Endothelial cell of umbilical vein (primary cell): Measurements from ENCODE around the gene SDC4. TPM values are rescaled to one million over a fixed set of nuclear protein-coding genes. Genes with fewer than 3 reads are reported as not detected.

ENCODE experiments used
- BruUV-seq: library from RNA; stranded (reverse); fragments of 400-500 nt; replicated peaks from 2 replicates; lab custom pipeline; 2021; lab: Mats Ljungman, UMichigan
- CTCF ChIA-PET: fragments of 300-600, 350-600 bp; sonication (Branson Sonifier 250); formaldehyde crosslinking; loops from one replicate; lab custom pipeline; 2021; ENCODE audit warnings: antibody characterized with exemption, inconsistent platforms; lab: Charles Lee
- POLR2A ChIA-PET: fragments of 300-600, 350-600 bp; sonication (Branson Sonifier 250); formaldehyde crosslinking; loops from one replicate; lab custom pipeline; 2021; ENCODE audit warnings: antibody characterized with exemption, inconsistent platforms; lab: Charles Lee
- DNase-seq: peaks from one replicate; pipeline ENCODE4 v3.0.0-alpha.2; 2011; ENCODE audit warnings: low read depth, low spot score
- FAIRE-seq: peaks from 2 replicates; lab custom pipeline; 2011; peaks lifted over from hg19 to GRCh38; lab: Jason Lieb, UNC
- H2AFZ ChIP-seq: 2 replicates; pipeline ENCODE4 v1.6.0; 2012; ENCODE audit warnings: low read depth, low read length, control low read depth, inconsistent platforms
- H3K27ac ChIP-seq: 2 replicates; pipeline ENCODE4 v1.5.1; 2011; ENCODE audit warnings: low read depth, mild to moderate bottlenecking, control low read depth, low read length, moderate library complexity; ENCODE audit not compliant: insufficient read depth
- H3K27me3 ChIP-seq, 2 experiments: 2 replicates each; pipeline versions ENCODE4 v1.6.0 to v1.6.1; 2011; ENCODE audit warnings: low read length in 2 of 2, mixed read lengths in 1 of 2; ENCODE audit not compliant: control insufficient read depth in 2 of 2, insufficient read depth in 2 of 2
- H3K36me3 ChIP-seq, 2 experiments: 2 replicates in 1 of 2; 3 replicates in 1 of 2; pipeline ENCODE4 v1.5.1; 2011; ENCODE audit warnings: low read length in 2 of 2, mild to moderate bottlenecking in 1 of 2, moderate library complexity in 1 of 2; ENCODE audit not compliant: control insufficient read depth in 2 of 2, insufficient read depth in 2 of 2; ENCODE audit errors: extremely low read depth in 1 of 2
- H3K4me1 ChIP-seq: 3 replicates; pipeline ENCODE4 v1.5.1; 2011; ENCODE audit warnings: mild to moderate bottlenecking, low read length; ENCODE audit not compliant: control insufficient read depth, insufficient read depth; ENCODE audit errors: extremely low read depth
- H3K4me2 ChIP-seq: 2 replicates; pipeline ENCODE4 v1.6.1; 2011; ENCODE audit warnings: low read length, control low read depth, mixed read lengths; ENCODE audit not compliant: insufficient read depth
- H3K4me3 ChIP-seq, 3 experiments: fragments of 200-600 bp in 1 of 3; sonication (generic), shearing (Covaris generic) in 1 of 3; replicated peaks in 1 of 3; 2 replicates each; pipeline ENCODE4 v1.5.1; 2011 to 2016; ENCODE audit warnings: control low read depth in 3 of 3, low read length in 3 of 3, mild to moderate bottlenecking in 2 of 3, inconsistent platforms in 1 of 3, low read depth in 1 of 3, moderate library complexity in 1 of 3; ENCODE audit not compliant: insufficient read depth in 1 of 3
- H3K79me2 ChIP-seq: 2 replicates; pipeline ENCODE4 v1.6.0; 2012; ENCODE audit warnings: low read length, inconsistent platforms; ENCODE audit not compliant: control insufficient read depth, insufficient read depth
- H3K9ac ChIP-seq: replicated peaks from 2 replicates; pipeline ENCODE3; 2011; ENCODE audit warnings: low read length, control low read depth; ENCODE audit not compliant: insufficient read depth; ENCODE audit errors: extremely low read depth
- H3K9me1 ChIP-seq: replicated peaks from 3 replicates; pipeline ENCODE4 v1.6.0; 2011; ENCODE audit warnings: mild to moderate bottlenecking, low read length; ENCODE audit not compliant: control insufficient read depth, insufficient read depth; ENCODE audit errors: extremely low read depth
- H3K9me3 ChIP-seq: replicated peaks from 2 replicates; pipeline ENCODE4 v1.5.1; 2012; ENCODE audit warnings: low read length, inconsistent platforms; ENCODE audit not compliant: control insufficient read depth, insufficient read depth
- H4K20me1 ChIP-seq: replicated peaks from 2 replicates; pipeline ENCODE3; 2011; ENCODE audit warnings: mild to moderate bottlenecking, low read length; ENCODE audit not compliant: control insufficient read depth, insufficient read depth; ENCODE audit errors: extremely low read depth
- CTCF ChIP-seq, 2 donors: IDR thresholded peaks; 1 replicate in 1 of 2; 2 replicates in 1 of 2; pipeline ENCODE4 v1.5.1; 2011; ENCODE audit warnings: low read length in 2 of 2, mild to moderate bottlenecking in 2 of 2, moderate library complexity in 2 of 2, control low read depth in 1 of 2, inconsistent platforms in 1 of 2, low read depth in 1 of 2; ENCODE audit not compliant: insufficient read depth in 1 of 2; ENCODE audit errors: extremely low read depth in 1 of 2
- EZH2 ChIP-seq: IDR thresholded peaks from 2 replicates; pipeline ENCODE4 v1.6.1; 2012; ENCODE audit warnings: borderline replicate concordance, low read depth, mild to moderate bottlenecking, moderate library complexity, low read length, inconsistent platforms; ENCODE audit not compliant: severe bottlenecking
- FOS ChIP-seq: IDR thresholded peaks from 2 replicates; pipeline ENCODE4 v1.6.1; 2011; ENCODE audit warnings: mild to moderate bottlenecking, low read length, moderate library complexity, borderline replicate concordance; ENCODE audit not compliant: insufficient read depth
- GATA2 ChIP-seq: IDR thresholded peaks from 2 replicates; pipeline ENCODE4 v1.7.0; 2011; ENCODE audit warnings: low read depth, mild to moderate bottlenecking, moderate library complexity, mixed read lengths, low read length; ENCODE audit not compliant: insufficient read length, insufficient read depth
- JUN ChIP-seq: IDR thresholded peaks from 2 replicates; pipeline ENCODE4 v1.6.1; 2011; ENCODE audit warnings: borderline replicate concordance, low read depth; ENCODE audit not compliant: insufficient read length, insufficient read depth
- MAX ChIP-seq: IDR thresholded peaks from 2 replicates; pipeline ENCODE4 v1.6.1; 2011; ENCODE audit not compliant: insufficient read depth, insufficient read length
- MYC ChIP-seq: IDR thresholded peaks from one replicate; pipeline ENCODE4 v1.6.1; 2011; ENCODE audit warnings: mild to moderate bottlenecking, low read depth, low read length
- POLR2A ChIP-seq: IDR thresholded peaks from 2 replicates; pipeline ENCODE4 v1.6.1; 2012; ENCODE audit warnings: low read depth, mild to moderate bottlenecking, control low read depth, low read length
- POLR2AphosphoS5 ChIP-seq: IDR thresholded peaks from 2 replicates; pipeline ENCODE4 v1.6.1; 2012; ENCODE audit warnings: low read depth, mild to moderate bottlenecking, control low read depth, low read length, moderate library complexity; ENCODE audit not compliant: insufficient read depth
- dilution Hi-C: fragments of 300-500 bp; cut with MboI; formaldehyde crosslinking; loops from one replicate; pipeline ENCODE4 v1.15.0; 2019; ENCODE audit warnings: low sequenced_read_pairs; ENCODE audit not compliant: extremely low pct_ligation_motif_present
- intact Hi-C: fragments of 100-400 bp; cut with micrococcal nuclease; formaldehyde crosslinking; loops from one replicate; pipeline ENCODE4 v1.10.0; 2022
- polyA plus RNA-seq, 4 experiments: library from polyadenylated mRNA; depleted of rRNA in 3 of 4; stranded (reverse) in 3 of 4; unstranded in 1 of 4; fragments of >200 nt; gene quantifications; 2 replicates each; pipeline versions ENCODE4 v1.2.1 to v1.2.3, GENCODE V29; 2011 to 2012; ENCODE audit warnings: missing spikeins in 1 of 4
- total RNA-seq: library from RNA; stranded (reverse); gene quantifications from 2 replicates; pipeline ENCODE4 v1.2.3, GENCODE V29; 2021

Gene SDC4
- total and polyA plus RNA-seq, 2 donors (not counting 3 experiments of a cell fraction or from before 2014, with no cell fraction given): 26.3 to 32.0 TPM

GRCh38 chr20:45374101-45374467 is 25.9 kb upstream of the SDC4 start:
- H3K36me3 ChIP-seq: no peaks in the 10 kb centered on the region
- H3K9ac ChIP-seq: no peak overlapping the region
- CTCF ChIA-PET: interaction anchor here (0.6 to 9.8 kb wide), 50 partner anchors 9 to 664 kb away, joined by 3 to 416 read pairs (median 6); partner anchors contain the start of genes DBNDD2, PIGT, SDC4 and SYS1
- DNase-seq (no peak), FAIRE-seq (no peak)
- no peak overlapping the region for H3K27ac ChIP-seq
- intact Hi-C loops (loop anchor here (1.0 kb wide), 2 partner anchors 55 to 397 kb away; no protein-coding TSS in a partner anchor), dilution Hi-C loops (no loop called here)
- H2AFZ ChIP-seq: no peak overlapping the region
- no peak overlapping the region for H3K4me3 ChIP-seq
- H3K9me1 ChIP-seq: no peaks in the 10 kb centered on the region
- H3K27me3 ChIP-seq: no peaks in the 10 kb centered on the region
- no peaks in the 10 kb centered on the region for H4K20me1 ChIP-seq
- H3K4me1 ChIP-seq: peaks cover 7% of the 10 kb centered on the region
- BruUV-seq: no TSS peak
- TF ChIP-seq FOS (no peak), EZH2 (no peak), POLR2A (no peak), GATA2 (no peak), MAX (no peak), JUN (no peak), CTCF (IDR thresholded peaks at IDR 0.05; ENCODE audit: extremely low read depth in 1 of 2, insufficient read depth in 1 of 2, low read depth in 1 of 2, low read length in 2 of 2) (no peak), POLR2AphosphoS5 (no peak), MYC (no peak)
- no peak overlapping the region for H3K4me2 ChIP-seq
- POLR2A ChIA-PET: interaction anchor here (1.2 to 1.5 kb wide), 3 partner anchors 11 to 63 kb away, joined by 5 to 6 read pairs (median 6); partner anchors contain the start of gene SYS1
- H3K9me3 ChIP-seq: no peaks in the 10 kb centered on the region
- H3K79me2 ChIP-seq: no peaks in the 10 kb centered on the region
